ENCODE results near the gene ANKS1B.

Gene ANKS1B

DNA sequence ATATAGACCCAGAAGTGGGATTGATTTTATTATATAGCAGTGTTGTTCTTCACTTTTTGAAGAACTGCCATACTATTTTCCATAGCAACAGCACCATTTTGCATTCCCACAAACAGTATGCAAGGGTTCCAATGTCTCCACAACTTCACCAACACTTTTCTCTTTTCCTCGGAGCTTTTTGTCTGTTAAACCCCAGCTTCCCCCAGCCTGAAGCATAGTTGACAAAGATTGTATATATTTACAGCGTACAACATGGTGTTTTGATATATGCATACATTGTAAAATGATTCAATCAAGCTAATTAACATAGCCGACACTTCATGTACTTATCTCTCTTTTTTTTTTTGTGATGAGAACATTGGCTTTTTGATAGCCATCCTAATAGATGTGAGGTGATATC, 982.6 kb downstream of the ANKS1B start:
- TF ChIP-seq, protein P1, sequence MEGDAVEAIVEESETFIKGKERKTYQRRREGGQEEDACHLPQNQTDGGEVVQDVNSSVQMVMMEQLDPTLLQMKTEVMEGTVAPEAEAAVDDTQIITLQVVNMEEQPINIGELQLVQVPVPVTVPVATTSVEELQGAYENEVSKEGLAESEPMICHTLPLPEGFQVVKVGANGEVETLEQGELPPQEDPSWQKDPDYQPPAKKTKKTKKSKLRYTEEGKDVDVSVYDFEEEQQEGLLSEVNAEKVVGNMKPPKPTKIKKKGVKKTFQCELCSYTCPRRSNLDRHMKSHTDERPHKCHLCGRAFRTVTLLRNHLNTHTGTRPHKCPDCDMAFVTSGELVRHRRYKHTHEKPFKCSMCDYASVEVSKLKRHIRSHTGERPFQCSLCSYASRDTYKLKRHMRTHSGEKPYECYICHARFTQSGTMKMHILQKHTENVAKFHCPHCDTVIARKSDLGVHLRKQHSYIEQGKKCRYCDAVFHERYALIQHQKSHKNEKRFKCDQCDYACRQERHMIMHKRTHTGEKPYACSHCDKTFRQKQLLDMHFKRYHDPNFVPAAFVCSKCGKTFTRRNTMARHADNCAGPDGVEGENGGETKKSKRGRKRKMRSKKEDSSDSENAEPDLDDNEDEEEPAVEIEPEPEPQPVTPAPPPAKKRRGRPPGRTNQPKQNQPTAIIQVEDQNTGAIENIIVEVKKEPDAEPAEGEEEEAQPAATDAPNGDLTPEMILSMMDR (IDR thresholded peaks at IDR 0.05) = no peak
- Histone ChIP-seq H3K9ac (no peak overlapping the region), H3K4me1 (no peaks in the 10 kb centered on the region), H3K9me3 (ENCODE audit: control insufficient read depth, low read length) (no peaks in the 10 kb centered on the region), H3K4me2 (ENCODE audit: low read length) (no peak overlapping the region), H3K27ac (no peak overlapping the region), H2AFZ (no peak overlapping the region), H3K27me3 (ENCODE audit: control insufficient read depth, insufficient read depth, low read length) (no peaks in the 10 kb centered on the region), H3K4me3 (ENCODE audit: low read depth, low read length) (no peak overlapping the region), H3K79me2 (no peaks in the 10 kb centered on the region), H3K36me3 (ENCODE audit: control insufficient read depth, insufficient read depth, low read length) (no peaks in the 10 kb centered on the region)

DNA sequence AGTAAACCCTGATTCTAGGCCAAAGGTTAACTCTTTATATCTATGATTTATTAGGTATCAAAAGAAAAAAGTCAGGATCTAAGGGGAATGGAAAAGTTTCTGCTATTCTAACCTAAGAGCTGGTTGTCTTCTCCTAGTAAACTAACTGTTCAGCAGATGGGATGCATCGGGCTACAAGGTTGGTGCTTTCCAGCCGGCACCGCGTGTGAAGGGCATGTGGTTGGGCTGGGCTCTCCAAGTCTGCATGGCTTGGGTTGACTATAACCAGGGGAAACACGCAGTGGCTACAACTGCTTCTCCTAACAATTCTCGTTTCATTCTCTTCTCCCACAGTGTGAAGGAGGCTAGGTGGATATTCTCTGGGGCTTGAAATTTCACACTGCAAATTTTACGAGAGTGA, 985.2 kb downstream of the ANKS1B start:
- TF ChIP-seq, protein P1 (IDR thresholded peaks at IDR 0.05) = no peak
- H3K27me3 ChIP-seq (ENCODE audit: control insufficient read depth, insufficient read depth, low read length) = no peaks in the 10 kb centered on the region
- H2AFZ ChIP-seq = no peak overlapping the region
- H3K4me3 ChIP-seq (ENCODE audit: low read depth, low read length) = no peak overlapping the region
- H3K9ac ChIP-seq = no peak overlapping the region
- H3K79me2 ChIP-seq = no peaks in the 10 kb centered on the region
- H3K4me2 ChIP-seq (ENCODE audit: low read length) = no peak overlapping the region
- H3K4me1 ChIP-seq = no peaks in the 10 kb centered on the region
- H3K9me3 ChIP-seq (ENCODE audit: control insufficient read depth, low read length) = no peaks in the 10 kb centered on the region
- no peaks in the 10 kb centered on the region for H3K36me3 ChIP-seq (ENCODE audit: control insufficient read depth, insufficient read depth, low read length)
- H3K27ac ChIP-seq = no peak overlapping the region

DNA sequence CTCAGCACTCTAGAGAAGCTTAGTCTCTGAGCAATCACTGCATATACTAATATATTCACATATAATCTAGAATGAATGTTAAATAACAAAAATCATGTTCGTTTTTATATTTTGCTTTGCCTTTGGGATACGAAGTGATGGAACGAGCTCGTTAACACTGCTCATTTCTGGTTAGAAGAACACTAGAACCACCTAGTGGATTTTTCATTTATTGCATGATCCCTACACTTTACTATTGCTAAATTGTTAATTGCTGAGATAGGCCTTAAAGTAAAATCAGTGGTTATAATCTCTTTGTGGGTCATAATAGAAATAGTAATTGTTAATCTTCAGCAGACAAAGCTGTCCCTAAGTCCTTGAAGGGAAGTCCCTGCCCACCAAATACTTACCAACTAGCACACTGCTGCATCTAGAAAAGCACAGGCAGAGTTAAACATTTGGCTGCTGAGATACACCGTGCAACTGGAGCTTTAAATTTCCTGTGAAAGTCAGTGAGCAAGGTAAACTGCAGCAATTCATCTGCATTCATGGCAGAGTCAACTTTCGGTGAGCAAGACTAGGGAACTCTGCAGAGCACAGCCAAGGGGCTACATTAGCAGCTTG, 985.9 kb downstream of the ANKS1B start:
- Histone ChIP-seq H3K27ac (no peak overlapping the region), H3K4me1 (no peaks in the 10 kb centered on the region), H3K4me2 (ENCODE audit: low read length) (no peak overlapping the region), H3K9me3 (ENCODE audit: control insufficient read depth, low read length) (no peaks in the 10 kb centered on the region), H3K4me3 (ENCODE audit: low read depth, low read length) (no peak overlapping the region), H2AFZ (no peak overlapping the region), H3K79me2 (no peaks in the 10 kb centered on the region), H3K9ac (no peak overlapping the region), H3K27me3 (ENCODE audit: control insufficient read depth, insufficient read depth, low read length) (no peaks in the 10 kb centered on the region), H3K36me3 (ENCODE audit: control insufficient read depth, insufficient read depth, low read length) (no peaks in the 10 kb centered on the region)
- TF ChIP-seq, protein P1 (IDR thresholded peaks at IDR 0.05) = peak; percentile 70

DNA sequence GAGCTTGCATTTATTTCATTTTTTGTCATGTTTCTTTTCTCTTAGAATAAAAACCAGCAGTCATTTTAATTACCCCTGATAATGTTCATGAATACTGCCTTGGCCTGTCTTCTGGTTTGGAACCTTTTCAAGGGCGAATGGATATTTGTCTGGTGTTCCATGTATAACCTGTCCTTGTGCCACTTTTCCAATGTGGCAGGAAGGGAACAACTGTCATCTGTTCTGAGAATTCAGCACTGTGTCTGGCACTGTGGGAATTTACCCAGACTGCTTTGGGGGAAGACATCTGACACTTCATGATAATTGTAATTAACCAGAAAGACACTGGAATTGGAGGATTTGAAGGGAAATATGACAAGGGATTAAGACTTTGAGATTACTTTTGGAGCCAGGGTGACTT, 986.8 kb downstream of the ANKS1B start:
- Histone ChIP-seq H3K4me2 (ENCODE audit: low read length) (no peak overlapping the region), H2AFZ (no peak overlapping the region), H3K9ac (no peak overlapping the region), H3K9me3 (ENCODE audit: control insufficient read depth, low read length) (no peaks in the 10 kb centered on the region), H3K79me2 (no peaks in the 10 kb centered on the region), H3K4me1 (no peaks in the 10 kb centered on the region), H3K4me3 (ENCODE audit: low read depth, low read length) (no peak overlapping the region), H3K27ac (no peak overlapping the region), H3K27me3 (ENCODE audit: control insufficient read depth, insufficient read depth, low read length) (no peaks in the 10 kb centered on the region), H3K36me3 (ENCODE audit: control insufficient read depth, insufficient read depth, low read length) (no peaks in the 10 kb centered on the region)
- TF ChIP-seq, protein P1 (IDR thresholded peaks at IDR 0.05) = no peak

DNA sequence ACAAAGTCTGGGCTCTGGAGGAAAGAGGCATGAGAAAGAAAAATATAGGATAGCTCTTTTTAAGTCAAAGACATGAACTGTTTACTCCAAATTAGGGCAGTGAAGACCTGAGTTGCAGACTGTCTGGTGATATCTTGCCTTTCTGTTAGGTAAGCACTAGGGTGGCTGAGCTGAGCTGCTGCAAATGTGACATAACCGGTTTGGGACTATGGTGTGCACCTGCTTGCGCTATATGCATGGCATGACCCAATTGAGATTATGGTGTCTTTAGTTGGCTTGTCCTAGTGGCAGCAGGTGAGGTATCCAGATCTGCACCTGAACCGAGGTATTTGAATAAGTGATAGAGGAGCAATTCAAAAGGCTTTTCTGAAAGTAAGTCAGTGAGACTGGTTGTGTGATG, 994.1 kb downstream of the ANKS1B start:
- no peak overlapping the region for H2AFZ ChIP-seq
- no peak overlapping the region for H3K4me2 ChIP-seq (ENCODE audit: low read length)
- H3K36me3 ChIP-seq (ENCODE audit: control insufficient read depth, insufficient read depth, low read length) = no peaks in the 10 kb centered on the region
- no peak overlapping the region for H3K4me3 ChIP-seq (ENCODE audit: low read depth, low read length)
- no peaks in the 10 kb centered on the region for H3K9me3 ChIP-seq (ENCODE audit: control insufficient read depth, low read length)
- no peak overlapping the region for H3K27ac ChIP-seq
- TF ChIP-seq, protein P1 (IDR thresholded peaks at IDR 0.05) = no peak
- H3K79me2 ChIP-seq = no peaks in the 10 kb centered on the region
- H3K9ac ChIP-seq = no peak overlapping the region
- H3K27me3 ChIP-seq (ENCODE audit: control insufficient read depth, insufficient read depth, low read length) = no peaks in the 10 kb centered on the region
- no peaks in the 10 kb centered on the region for H3K4me1 ChIP-seq

All from parathyroid adenoma (tissue), 2 donors.